GM12878 (cell line): ENCODE data around the gene A1BG. TPM values are rescaled to one million over a fixed set of nuclear protein-coding genes. Genes with fewer than 3 reads are reported as not detected.

Source experiments
- ASH2L ChIP-seq: fragments of 300-600, 200-600 bp; sonication (generic); IDR thresholded peaks from 2 replicates; pipeline ENCODE4 v1.6.1; 2017; ENCODE audit warnings: low read depth, mild to moderate bottlenecking, borderline replicate concordance
- BCL11A ChIP-seq: IDR thresholded peaks from 2 replicates; pipeline ENCODE4 v1.6.1; 2011; ENCODE audit warnings: low read depth, low read length
- BCLAF1 ChIP-seq: fragments of 450-650 bp; IDR thresholded peaks from 2 replicates; pipeline ENCODE4 v1.6.1; 2017; ENCODE audit warnings: antibody characterized with exemption, mild to moderate bottlenecking, moderate library complexity
- BMI1 ChIP-seq: fragments of 450-650 bp; IDR thresholded peaks from 2 replicates; pipeline ENCODE4 v1.6.1; 2016; ENCODE audit warnings: mild to moderate bottlenecking, moderate library complexity, borderline replicate concordance
- CBFB ChIP-seq: IDR thresholded peaks from 2 replicates; pipeline ENCODE4 v1.6.1; 2016; ENCODE audit warnings: antibody characterized with exemption, low read depth
- CHD2 ChIP-seq: IDR thresholded peaks from 2 replicates; pipeline ENCODE4 v1.6.1; 2011; ENCODE audit warnings: low read depth, low read length, improper control_type of control experiment, borderline replicate concordance
- FOS ChIP-seq: IDR thresholded peaks from 3 replicates; pipeline ENCODE4 v1.6.1; 2011; ENCODE audit warnings: borderline replicate concordance; ENCODE audit not compliant: insufficient read length; ENCODE audit errors: extremely low read depth
- HSF1 ChIP-seq: fragments of 150-350 bp; IDR thresholded peaks from 2 replicates; pipeline ENCODE4 v1.6.1; 2014; ENCODE audit warnings: mild to moderate bottlenecking, low read depth, low read length
- IKZF1 ChIP-seq: fragments of 450-650 bp; conservative IDR thresholded peaks from 2 replicates; pipeline ENCODE4 v1.6.1; 2017; ENCODE audit warnings: antibody characterized with exemption, mild to moderate bottlenecking
- KAT2A ChIP-seq: conservative IDR thresholded peaks from 2 replicates; pipeline ENCODE4 v1.6.1; 2011; ENCODE audit warnings: low read depth, low read length; ENCODE audit not compliant: control insufficient read depth
- NFIC ChIP-seq: IDR thresholded peaks from 2 replicates; pipeline ENCODE4 v1.6.1; 2012; ENCODE audit warnings: low read depth, mild to moderate bottlenecking, inconsistent platforms, low read length, moderate library complexity
- NR2C2 ChIP-seq: IDR thresholded peaks from 2 replicates; pipeline ENCODE4 v1.6.1; 2011; ENCODE audit warnings: borderline replicate concordance, low read depth; ENCODE audit not compliant: control insufficient read depth, insufficient read length
- PAX8 ChIP-seq: fragments of 450-650 bp; IDR thresholded peaks from 2 replicates; pipeline ENCODE4 v1.6.1; 2017; ENCODE audit warnings: mild to moderate bottlenecking, moderate library complexity
- PML ChIP-seq: IDR thresholded peaks from 2 replicates; pipeline ENCODE4 v1.6.1; 2012; ENCODE audit warnings: low read length, inconsistent platforms
- RELA ChIP-seq: fragments of 450-650 bp; IDR thresholded peaks from 2 replicates; pipeline ENCODE4 v1.8.0; 2014; ENCODE audit warnings: borderline replicate concordance; ENCODE audit not compliant: partially characterized antibody
- SMAD1 ChIP-seq: fragments of 450-650 bp; IDR thresholded peaks from 2 replicates; pipeline ENCODE4 v1.6.1; 2018; ENCODE audit warnings: mild to moderate bottlenecking, low read depth; ENCODE audit not compliant: partially characterized antibody
- SRF ChIP-seq, 2 experiments: IDR thresholded peaks; 2 replicates each; pipeline ENCODE4 v1.6.1; 2011; ENCODE audit warnings: low read depth in 2 of 2, low read length in 2 of 2, mild to moderate bottlenecking in 1 of 2, moderate library complexity in 1 of 2
- TCF3 ChIP-seq: IDR thresholded peaks from 2 replicates; pipeline ENCODE4 v1.6.1; 2012; ENCODE audit warnings: low read depth, mild to moderate bottlenecking, low read length, borderline replicate concordance; ENCODE audit not compliant: insufficient read depth
- TCF7 ChIP-seq: IDR thresholded peaks from 2 replicates; pipeline ENCODE4 v1.6.1; 2014; ENCODE audit warnings: antibody characterized with exemption, borderline replicate concordance
- polyA plus RNA-seq, 11 experiments: library from polyadenylated mRNA; depleted of rRNA in 4 of 11; unstranded in 6 of 11; stranded (reverse) in 5 of 11; fragments of >200 nt; fragmentation: Nextera tagmentation in 4 of 11; fragmentation: Illumina TruSeq in 1 of 11; extraction: Ambion mirVana in 4 of 11; extraction: Trizol in 1 of 11; gene quantifications; 1 replicate in 1 of 11; 2 replicates in 10 of 11; pipeline versions ENCODE4 v1.2.1 to v1.2.3, GENCODE V29; 2011 to 2016; ENCODE audit warnings: inconsistent platforms in 2 of 11, missing spikeins in 2 of 11, low read depth in 1 of 11
- total RNA-seq, 4 experiments: library from RNA; depleted of rRNA in 3 of 4; stranded (reverse); fragments of >200 nt in 3 of 4; fragmentation: Illumina TruSeq in 1 of 4; extraction: Trizol in 1 of 4; gene quantifications; 2 replicates each; pipeline versions ENCODE4 v1.2.1 to v1.2.3, GENCODE V29; 2013 to 2021
- TF ChIP-seq, protein P1 (sequence below): IDR thresholded peaks from 2 replicates; pipeline ENCODE4 v1.6.1; 2011; ENCODE audit warnings: borderline replicate concordance, low read depth, mild to moderate bottlenecking, moderate library complexity, mixed read lengths, low read length; ENCODE audit not compliant: insufficient read depth; ENCODE audit errors: extremely low read length
- TF ChIP-seq, protein P2 (sequence below): fragments of 450-650 bp; IDR thresholded peaks from 2 replicates; pipeline ENCODE4 v1.6.1; 2017; ENCODE audit warnings: mild to moderate bottlenecking, moderate library complexity

The A1BG gene
- total and polyA plus RNA-seq, 10 of the 15 experiments (the other 5 are each of a cell fraction or from before 2014, with no cell fraction given), result 0.34 to 29.6 (median 11.8) TPM

DNA sequence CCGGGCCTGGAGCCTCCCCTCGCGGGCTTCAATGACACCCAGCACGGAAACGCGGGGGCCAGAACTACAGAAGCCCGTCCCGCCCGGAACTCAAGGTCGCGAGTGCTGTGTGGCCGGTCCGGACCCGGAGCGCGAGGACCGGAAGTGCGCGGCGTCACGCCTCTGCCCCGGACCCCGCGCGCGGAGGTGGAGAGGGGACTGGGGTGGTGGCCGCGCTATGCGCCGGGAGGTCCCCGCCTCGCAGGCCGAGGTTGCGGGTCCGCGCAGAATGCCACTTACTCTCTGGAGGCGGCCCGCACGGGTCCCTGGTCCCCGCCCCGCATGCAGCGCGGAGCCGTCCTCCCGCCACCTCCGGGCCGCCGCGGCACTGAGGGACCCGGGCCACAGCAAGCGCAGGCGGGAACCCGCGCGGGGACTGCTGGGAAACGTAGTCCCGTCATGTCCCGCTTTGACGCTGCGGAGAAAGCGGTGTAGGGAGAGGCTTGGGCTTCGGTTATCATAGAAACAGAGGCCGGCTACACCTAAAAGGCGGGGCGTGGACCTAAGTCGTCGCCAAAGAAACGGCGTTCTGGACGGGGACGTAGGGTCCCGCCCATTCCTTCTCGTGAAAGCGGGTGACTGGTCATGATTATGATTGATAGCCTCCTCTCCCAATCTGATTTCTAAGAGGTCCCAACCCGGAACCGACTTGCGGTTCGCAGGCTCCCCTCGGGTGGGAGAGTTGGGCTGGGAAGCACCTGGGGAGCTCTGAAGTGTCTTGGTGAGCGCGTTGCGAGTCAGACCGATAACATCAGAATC, 27.6 kb upstream of the A1BG start, which contains the start of gene ZNF837 (continued):
- TF ChIP-seq, protein P1, sequence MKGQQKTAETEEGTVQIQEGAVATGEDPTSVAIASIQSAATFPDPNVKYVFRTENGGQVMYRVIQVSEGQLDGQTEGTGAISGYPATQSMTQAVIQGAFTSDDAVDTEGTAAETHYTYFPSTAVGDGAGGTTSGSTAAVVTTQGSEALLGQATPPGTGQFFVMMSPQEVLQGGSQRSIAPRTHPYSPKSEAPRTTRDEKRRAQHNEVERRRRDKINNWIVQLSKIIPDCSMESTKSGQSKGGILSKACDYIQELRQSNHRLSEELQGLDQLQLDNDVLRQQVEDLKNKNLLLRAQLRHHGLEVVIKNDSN, result peak; percentile 57
- TF ChIP-seq BCL11A, result no peak
- no peak for TF ChIP-seq ASH2L
- TF ChIP-seq FOS, result peak; percentile 59
- TF ChIP-seq HSF1, result 0 out of 2 replicates have a peak, but pooled peaks have one; percentile 71
- TF ChIP-seq TCF3, result peak; percentile 74; the same call in 1 of the 2 replicates
- no peak for TF ChIP-seq BCLAF1
- TF ChIP-seq KAT2A, result no peak
- no peak for TF ChIP-seq SMAD1
- TF ChIP-seq, protein P2, sequence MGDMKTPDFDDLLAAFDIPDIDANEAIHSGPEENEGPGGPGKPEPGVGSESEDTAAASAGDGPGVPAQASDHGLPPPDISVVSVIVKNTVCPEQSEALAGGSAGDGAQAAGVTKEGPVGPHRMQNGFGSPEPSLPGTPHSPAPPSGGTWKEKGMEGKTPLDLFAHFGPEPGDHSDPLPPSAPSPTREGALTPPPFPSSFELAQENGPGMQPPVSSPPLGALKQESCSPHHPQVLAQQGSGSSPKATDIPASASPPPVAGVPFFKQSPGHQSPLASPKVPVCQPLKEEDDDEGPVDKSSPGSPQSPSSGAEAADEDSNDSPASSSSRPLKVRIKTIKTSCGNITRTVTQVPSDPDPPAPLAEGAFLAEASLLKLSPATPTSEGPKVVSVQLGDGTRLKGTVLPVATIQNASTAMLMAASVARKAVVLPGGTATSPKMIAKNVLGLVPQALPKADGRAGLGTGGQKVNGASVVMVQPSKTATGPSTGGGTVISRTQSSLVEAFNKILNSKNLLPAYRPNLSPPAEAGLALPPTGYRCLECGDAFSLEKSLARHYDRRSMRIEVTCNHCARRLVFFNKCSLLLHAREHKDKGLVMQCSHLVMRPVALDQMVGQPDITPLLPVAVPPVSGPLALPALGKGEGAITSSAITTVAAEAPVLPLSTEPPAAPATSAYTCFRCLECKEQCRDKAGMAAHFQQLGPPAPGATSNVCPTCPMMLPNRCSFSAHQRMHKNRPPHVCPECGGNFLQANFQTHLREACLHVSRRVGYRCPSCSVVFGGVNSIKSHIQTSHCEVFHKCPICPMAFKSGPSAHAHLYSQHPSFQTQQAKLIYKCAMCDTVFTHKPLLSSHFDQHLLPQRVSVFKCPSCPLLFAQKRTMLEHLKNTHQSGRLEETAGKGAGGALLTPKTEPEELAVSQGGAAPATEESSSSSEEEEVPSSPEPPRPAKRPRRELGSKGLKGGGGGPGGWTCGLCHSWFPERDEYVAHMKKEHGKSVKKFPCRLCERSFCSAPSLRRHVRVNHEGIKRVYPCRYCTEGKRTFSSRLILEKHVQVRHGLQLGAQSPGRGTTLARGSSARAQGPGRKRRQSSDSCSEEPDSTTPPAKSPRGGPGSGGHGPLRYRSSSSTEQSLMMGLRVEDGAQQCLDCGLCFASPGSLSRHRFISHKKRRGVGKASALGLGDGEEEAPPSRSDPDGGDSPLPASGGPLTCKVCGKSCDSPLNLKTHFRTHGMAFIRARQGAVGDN, result peak; percentile 86
- peak; percentile 86 for TF ChIP-seq PML
- peak; percentile 74 for TF ChIP-seq RELA
- no peak for TF ChIP-seq NR2C2
- TF ChIP-seq IKZF1, result peak; percentile 99
- TF ChIP-seq CBFB, result peak; percentile 76
- no peak for TF ChIP-seq PAX8
- peak; percentile 100 for TF ChIP-seq BMI1
- peak; percentile 86 for TF ChIP-seq CHD2
- TF ChIP-seq SRF (IDR thresholded peaks at IDR 0.05; ENCODE audit: low read depth in 2 of 2, low read length in 2 of 2), result peak; percentile 65 to 92
- no peak for TF ChIP-seq TCF7
- no peak for TF ChIP-seq NFIC
